HCT116 (cell line): ENCODE results near the gene PML. TPM values are rescaled to one million over a fixed set of nuclear protein-coding genes. Genes with fewer than 3 reads are reported as not detected.
"Not testable (repeated sequence)": the region's sequence is repeated elsewhere in the genome, so short reads cannot be mapped to it uniquely, and the experiment has no call there.

Experiments used
- ATAC-seq: fragments of 200-7000 bp; cut with Tn5 transposase; 2 replicates; pipeline ENCODE4 v1.9.1; 2020; ENCODE audit warnings: mild to moderate bottlenecking, moderate library complexity
- BruUV-seq: library from RNA; stranded (reverse); fragments of 400-500 nt; replicated peaks from 2 replicates; lab custom pipeline; 2021; lab: Mats Ljungman, UMichigan
- CTCF ChIA-PET: fragments of 300-600 bp; sonication (Branson Sonifier 250); formaldehyde crosslinking; loops from one replicate; lab custom pipeline; 2021; ENCODE audit warnings: antibody characterized with exemption; lab: Charles Lee
- POLR2A ChIA-PET: fragments of 300-600, 350-600 bp; sonication (Branson Sonifier 250); formaldehyde crosslinking; loops from one replicate; lab custom pipeline; 2021; ENCODE audit warnings: antibody characterized with exemption; lab: Charles Lee
- RAD21 ChIA-PET, 2 experiments: fragments of 300-600 bp; sonication (Branson Sonifier 250); formaldehyde crosslinking; loops; one replicate each; lab custom pipeline; 2023; ENCODE audit warnings: low total read pairs in 2 of 2; ENCODE audit not compliant: uncharacterized antibody in 2 of 2, unreplicated experiment in 2 of 2, low non-redundant PET in 1 of 2; lab: Charles Lee
- DNase-seq: peaks from one replicate; pipeline ENCODE4 v3.0.0-alpha.2; 2010; ENCODE audit warnings: low read depth, low spot score
- H2AFZ ChIP-seq: fragments of 200-600 bp; shearing (Covaris generic), sonication (generic); 2 replicates; pipeline ENCODE4 v1.6.1; 2017; ENCODE audit warnings: low read depth, mixed run types, mixed read lengths, antibody characterized with exemption, low read length; ENCODE audit not compliant: poor library complexity, severe bottlenecking
- H3K27ac ChIP-seq: 2 replicates; pipeline ENCODE4 v1.5.1; 2012; ENCODE audit warnings: low read depth, low read length
- H3K27me3 ChIP-seq: fragments of 200-600 bp; sonication (generic); 2 replicates; pipeline ENCODE4 v1.6.1; 2016; ENCODE audit warnings: mixed run types, low read length, mixed read lengths; ENCODE audit not compliant: insufficient read depth
- H3K36me3 ChIP-seq, 2 experiments: fragments of 200-500 bp in 1 of 2; fragments of 200-600 bp in 1 of 2; sonication (Bioruptor generic) in 1 of 2; sonication (generic) in 1 of 2; 2 replicates each; pipeline versions ENCODE4 v1.5.1 to v1.6.1; 2014 to 2016; ENCODE audit warnings: low read length in 2 of 2, inconsistent platforms in 1 of 2, mixed read lengths in 1 of 2, mixed run types in 1 of 2; ENCODE audit not compliant: insufficient read depth in 2 of 2, control insufficient read depth in 1 of 2
- H3K4me1 ChIP-seq, 2 experiments: fragments of 200-600 bp in 1 of 2; sonication (generic) in 1 of 2; 2 replicates each; pipeline versions ENCODE4 v1.5.1 to v1.6.1; 2012 to 2017; ENCODE audit warnings: low read length in 2 of 2, inconsistent platforms in 1 of 2, mild to moderate bottlenecking in 1 of 2, mixed read lengths in 1 of 2, mixed run types in 1 of 2, moderate library complexity in 1 of 2; ENCODE audit not compliant: insufficient read depth in 2 of 2, control insufficient read depth in 1 of 2
- H3K4me2 ChIP-seq: fragments of 200-600 bp; sonication (generic); 2 replicates; pipeline ENCODE4 v1.6.1; 2017; ENCODE audit warnings: mixed run types, low read length, mixed read lengths
- H3K4me3 ChIP-seq, 2 experiments: fragments of 200-600 bp in 1 of 2; sonication (generic) in 1 of 2; replicated peaks in 1 of 2; 2 replicates each; pipeline ENCODE4 v1.5.1; 2011 to 2016; ENCODE audit warnings: low read length in 2 of 2, control low read depth in 1 of 2, low read depth in 1 of 2, mild to moderate bottlenecking in 1 of 2, mixed read lengths in 1 of 2, mixed run types in 1 of 2
- H3K79me2 ChIP-seq: fragments of 200-600 bp; sonication (generic); 2 replicates; pipeline ENCODE4 v1.6.1; 2017; ENCODE audit warnings: mild to moderate bottlenecking, mixed run types, low read length, moderate library complexity, mixed read lengths; ENCODE audit not compliant: insufficient read depth
- H3K9ac ChIP-seq: fragments of 200-600 bp; sonication (generic); 2 replicates; pipeline ENCODE4 v1.6.1; 2016; ENCODE audit warnings: low read length, mixed read lengths
- H3K9me2 ChIP-seq: fragments of 200-600 bp; sonication (generic), shearing (Covaris generic); 2 replicates; pipeline ENCODE4 v1.6.1; 2017; ENCODE audit warnings: mixed run types, mild to moderate bottlenecking, moderate library complexity; ENCODE audit not compliant: insufficient read depth
- H3K9me3 ChIP-seq, 2 experiments: fragments of 200-500 bp in 1 of 2; fragments of 200-600 bp in 1 of 2; sonication (Bioruptor generic) in 1 of 2; sonication (generic) in 1 of 2; 2 replicates each; pipeline ENCODE4 v1.6.1; 2014 to 2017; ENCODE audit warnings: low read length in 2 of 2, mixed read lengths in 2 of 2, inconsistent platforms in 1 of 2, low read depth in 1 of 2, mild to moderate bottlenecking in 1 of 2, mixed run types in 1 of 2, moderate library complexity in 1 of 2; ENCODE audit not compliant: control insufficient read depth in 1 of 2, insufficient read depth in 1 of 2
- H4K20me1 ChIP-seq: fragments of 200-600 bp; sonication (generic), shearing (Covaris generic); 2 replicates; pipeline ENCODE4 v1.6.1; 2017; ENCODE audit warnings: mixed run types, mild to moderate bottlenecking, moderate library complexity; ENCODE audit not compliant: insufficient read depth
- CEBPB ChIP-seq: IDR thresholded peaks from 2 replicates; pipeline ENCODE4 v1.6.1; 2012; ENCODE audit warnings: low read depth
- RAD21 ChIP-seq: IDR thresholded peaks from 2 replicates; pipeline ENCODE4 v1.6.1; 2012; ENCODE audit warnings: low read depth, mild to moderate bottlenecking
- TCF7L2 ChIP-seq: IDR thresholded peaks from 2 replicates; pipeline ENCODE4 v1.7.0; 2011; ENCODE audit warnings: borderline replicate concordance, inconsistent platforms; ENCODE audit not compliant: insufficient read depth, insufficient read length; ENCODE audit errors: extremely low read depth
- intact Hi-C: fragments of 100-400 bp; cut with micrococcal nuclease; formaldehyde crosslinking; loops from 2 replicates; pipeline ENCODE4 v1.10.0; 2022
- total RNA-seq: library from RNA; stranded (reverse); gene quantifications from one replicate; pipeline ENCODE4 v1.2.1, GENCODE V29; 2021; ENCODE audit not compliant: unreplicated experiment
- TF ChIP-seq, protein P1 (sequence below), 3 experiments: fragments of 200-600 bp in 1 of 3; sonication (generic) in 1 of 3; IDR thresholded peaks in 2 of 3; conservative IDR thresholded peaks in 1 of 3; 2 replicates each; pipeline ENCODE4 v1.5.1; 2012 to 2017; ENCODE audit warnings: low read depth in 2 of 3, low read length in 2 of 3, antibody characterized with exemption in 1 of 3, borderline replicate concordance in 1 of 3, control low read depth in 1 of 3, mild to moderate bottlenecking in 1 of 3, mixed read lengths in 1 of 3, mixed run types in 1 of 3, moderate library complexity in 1 of 3; ENCODE audit not compliant: insufficient read depth in 1 of 3
- TF ChIP-seq, protein P2 (sequence below): IDR thresholded peaks from 2 replicates; pipeline ENCODE4 v1.6.1; 2011; ENCODE audit warnings: mild to moderate bottlenecking, low read length, moderate library complexity; ENCODE audit not compliant: insufficient replicate concordance; ENCODE audit errors: extremely low read depth
- TF ChIP-seq, protein P3 (sequence below): IDR thresholded peaks from 2 replicates; pipeline ENCODE4 v1.6.1; 2012

Gene PML
- total RNA-seq, 1 experiment from 2014 or later, result 28.1 TPM

DNA sequence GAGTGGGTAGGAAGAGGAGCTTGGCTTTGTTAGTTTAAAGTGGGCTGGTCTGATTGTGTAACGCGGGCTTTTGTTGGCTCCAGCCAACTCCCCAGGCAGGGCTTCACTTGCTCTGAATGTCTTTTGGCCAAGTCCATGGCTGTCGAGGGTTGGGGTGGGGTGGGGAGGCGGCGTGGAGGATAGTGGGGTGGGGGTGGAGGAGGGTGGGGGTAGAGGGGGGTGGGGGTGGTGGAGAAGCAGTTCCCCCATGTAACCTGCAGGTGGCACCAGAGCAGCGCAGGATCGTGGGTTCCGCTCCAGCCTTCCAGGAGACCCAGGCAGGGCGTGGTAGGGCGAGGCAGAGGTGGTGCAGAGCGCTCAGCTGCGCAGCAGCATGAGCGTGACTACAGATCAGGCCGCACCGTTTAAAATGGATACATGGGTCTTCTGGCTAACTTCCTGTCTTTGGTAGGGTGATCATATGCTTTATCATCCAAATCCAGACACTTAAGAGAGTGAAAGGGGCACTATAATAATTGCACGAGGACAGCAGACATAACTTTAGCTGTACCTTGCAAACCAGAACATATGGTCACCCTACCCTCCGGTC lies 59.5 kb downstream of the PML start (continued):
- TF ChIP-seq, protein P1, sequence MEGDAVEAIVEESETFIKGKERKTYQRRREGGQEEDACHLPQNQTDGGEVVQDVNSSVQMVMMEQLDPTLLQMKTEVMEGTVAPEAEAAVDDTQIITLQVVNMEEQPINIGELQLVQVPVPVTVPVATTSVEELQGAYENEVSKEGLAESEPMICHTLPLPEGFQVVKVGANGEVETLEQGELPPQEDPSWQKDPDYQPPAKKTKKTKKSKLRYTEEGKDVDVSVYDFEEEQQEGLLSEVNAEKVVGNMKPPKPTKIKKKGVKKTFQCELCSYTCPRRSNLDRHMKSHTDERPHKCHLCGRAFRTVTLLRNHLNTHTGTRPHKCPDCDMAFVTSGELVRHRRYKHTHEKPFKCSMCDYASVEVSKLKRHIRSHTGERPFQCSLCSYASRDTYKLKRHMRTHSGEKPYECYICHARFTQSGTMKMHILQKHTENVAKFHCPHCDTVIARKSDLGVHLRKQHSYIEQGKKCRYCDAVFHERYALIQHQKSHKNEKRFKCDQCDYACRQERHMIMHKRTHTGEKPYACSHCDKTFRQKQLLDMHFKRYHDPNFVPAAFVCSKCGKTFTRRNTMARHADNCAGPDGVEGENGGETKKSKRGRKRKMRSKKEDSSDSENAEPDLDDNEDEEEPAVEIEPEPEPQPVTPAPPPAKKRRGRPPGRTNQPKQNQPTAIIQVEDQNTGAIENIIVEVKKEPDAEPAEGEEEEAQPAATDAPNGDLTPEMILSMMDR (IDR thresholded peaks at IDR 0.05 in 2 of 3, conservative IDR thresholded peaks at IDR 0.05 in 1 of 3; ENCODE audit: borderline replicate concordance in 1 of 3, insufficient read depth in 1 of 3, low read depth in 2 of 3, low read length in 2 of 3), result peak; percentile 33 to 62 (median 53); a peak in 5 of 6 replicates
- no peak for TF ChIP-seq CEBPB
- TF ChIP-seq RAD21, result peak; percentile 68

DNA sequence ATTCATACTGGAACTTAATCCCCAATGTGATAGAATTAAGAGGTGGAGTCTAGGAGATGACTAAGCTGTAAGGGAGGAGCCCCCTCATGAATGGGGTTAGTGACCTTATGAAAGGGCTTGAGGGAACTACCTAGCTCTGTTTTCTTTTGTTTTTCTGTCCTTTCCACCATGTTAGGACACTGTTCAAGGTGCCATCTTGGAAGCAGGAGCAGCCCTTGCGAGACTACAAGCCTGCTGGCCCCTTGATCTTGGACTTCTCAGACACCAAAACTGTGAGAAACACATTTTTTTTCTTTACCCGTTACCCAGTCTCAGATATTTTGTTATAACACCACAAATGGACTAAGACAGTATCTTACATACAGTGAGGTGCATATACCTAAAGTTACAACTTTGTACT lies 61.3 kb downstream of the PML start:
- RAD21 ChIA-PET, result no interaction called here
- no peaks in the 10 kb centered on the region for H3K27me3 ChIP-seq
- no TSS peak for BruUV-seq
- POLR2A ChIA-PET, result no interaction called here
- H3K9ac ChIP-seq, result no peak overlapping the region
- H3K4me1 ChIP-seq, result peaks cover 4 to 16% of the 10 kb centered on the region in 2 experiments; a peak in 3 of 4 replicates
- no peak for ATAC-seq
- no peak overlapping the region for H3K4me3 ChIP-seq
- intact Hi-C loops, result no loop called here
- H3K9me3 ChIP-seq, result no peaks in the 10 kb centered on the region
- CTCF ChIA-PET, result interaction anchor here (4.4 to 5.3 kb wide), 2 partner anchors 253 to 265 kb away, joined by 45 to 90 read pairs; no protein-coding TSS in a partner anchor
- no peak overlapping the region for H3K4me2 ChIP-seq
- H4K20me1 ChIP-seq, result no peaks in the 10 kb centered on the region
- no peaks in the 10 kb centered on the region for H3K79me2 ChIP-seq
- no peak overlapping the region for H3K27ac ChIP-seq
- H3K36me3 ChIP-seq, result no peaks in the 10 kb centered on the region
- TF ChIP-seq, protein P1 (IDR thresholded peaks at IDR 0.05 in 2 of 3, conservative IDR thresholded peaks at IDR 0.05 in 1 of 3; ENCODE audit: borderline replicate concordance in 1 of 3, insufficient read depth in 1 of 3, low read depth in 2 of 3, low read length in 2 of 3), result no peak
- TF ChIP-seq, protein P2, sequence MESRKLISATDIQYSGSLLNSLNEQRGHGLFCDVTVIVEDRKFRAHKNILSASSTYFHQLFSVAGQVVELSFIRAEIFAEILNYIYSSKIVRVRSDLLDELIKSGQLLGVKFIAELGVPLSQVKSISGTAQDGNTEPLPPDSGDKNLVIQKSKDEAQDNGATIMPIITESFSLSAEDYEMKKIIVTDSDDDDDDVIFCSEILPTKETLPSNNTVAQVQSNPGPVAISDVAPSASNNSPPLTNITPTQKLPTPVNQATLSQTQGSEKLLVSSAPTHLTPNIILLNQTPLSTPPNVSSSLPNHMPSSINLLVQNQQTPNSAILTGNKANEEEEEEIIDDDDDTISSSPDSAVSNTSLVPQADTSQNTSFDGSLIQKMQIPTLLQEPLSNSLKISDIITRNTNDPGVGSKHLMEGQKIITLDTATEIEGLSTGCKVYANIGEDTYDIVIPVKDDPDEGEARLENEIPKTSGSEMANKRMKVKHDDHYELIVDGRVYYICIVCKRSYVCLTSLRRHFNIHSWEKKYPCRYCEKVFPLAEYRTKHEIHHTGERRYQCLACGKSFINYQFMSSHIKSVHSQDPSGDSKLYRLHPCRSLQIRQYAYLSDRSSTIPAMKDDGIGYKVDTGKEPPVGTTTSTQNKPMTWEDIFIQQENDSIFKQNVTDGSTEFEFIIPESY, result no peak
- TF ChIP-seq TCF7L2 (no peak), CEBPB (no peak), RAD21 (no peak)
- TF ChIP-seq, protein P3, sequence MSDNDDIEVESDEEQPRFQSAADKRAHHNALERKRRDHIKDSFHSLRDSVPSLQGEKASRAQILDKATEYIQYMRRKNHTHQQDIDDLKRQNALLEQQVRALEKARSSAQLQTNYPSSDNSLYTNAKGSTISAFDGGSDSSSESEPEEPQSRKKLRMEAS, result no peak
- peak overlapping the region; percentile 4 for H2AFZ ChIP-seq
- H3K9me2 ChIP-seq, result no peaks in the 10 kb centered on the region
- no peak for DNase-seq

DNA sequence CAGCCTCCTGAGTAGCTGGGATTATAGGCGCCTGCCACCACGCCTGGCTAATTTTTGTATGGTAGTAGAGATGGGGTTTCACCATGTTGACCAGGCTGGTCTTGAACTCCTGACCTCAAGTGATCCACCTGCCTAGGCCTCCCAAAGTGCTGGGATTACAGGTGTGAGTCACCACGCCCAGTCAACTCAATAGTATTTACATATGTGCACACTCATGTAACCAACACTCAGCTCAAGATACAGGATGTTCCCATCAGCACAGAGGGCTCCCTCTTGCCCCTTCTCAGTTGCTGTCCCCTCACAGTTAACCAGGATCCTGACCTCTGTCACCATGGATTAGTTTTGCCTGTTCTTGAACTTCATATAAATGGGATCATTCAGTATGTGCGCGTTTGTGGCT lies 61.8 kb downstream of the PML start:
- H3K4me3 ChIP-seq, intact Hi-C loops, H3K27ac ChIP-seq, H3K9me2 ChIP-seq, H3K4me2 ChIP-seq, H2AFZ ChIP-seq, H3K9me3 ChIP-seq, BruUV-seq, H3K27me3 ChIP-seq, POLR2A ChIA-PET, DNase-seq, H3K36me3 ChIP-seq, ATAC-seq, H4K20me1 ChIP-seq, H3K79me2 ChIP-seq, H3K9ac ChIP-seq, RAD21 ChIA-PET: not testable (repeated sequence)
- CTCF ChIA-PET, result interaction anchor here (4.4 to 5.3 kb wide), 2 partner anchors 252 to 264 kb away, joined by 45 to 90 read pairs; no protein-coding TSS in a partner anchor
- peaks cover 4 to 16% of the 10 kb centered on the region in 2 experiments; a peak in 3 of 4 replicates for H3K4me1 ChIP-seq
